Ovary (tissue), 3 donors: Measurements from ENCODE around the gene IGSF21.

Experiments used
- CTCF ChIP-seq, 3 donors: fragments of 450-650 bp in 2 of 3; fragments of 200-600 bp in 1 of 3; IDR thresholded peaks; one replicate each; pipeline versions ENCODE4 v1.5.1 to v1.8.0; 2016 to 2022; ENCODE audit warnings: antibody characterized with exemption in 3 of 3, mild to moderate bottlenecking in 1 of 3
- EP300 ChIP-seq: sonication (generic); formaldehyde crosslinking; IDR thresholded peaks from one replicate; pipeline ENCODE4 v1.6.1; 2017; ENCODE audit warnings: antibody characterized with exemption
- POLR2A ChIP-seq: fragments of 450-650 bp; IDR thresholded peaks from one replicate; pipeline ENCODE4 v1.6.1; 2017; ENCODE audit warnings: antibody characterized with exemption, mild to moderate bottlenecking, moderate library complexity
- donor health status: DM: no; HTN: no; CAD: no.

GRCh38 chr1:18262726-18263125, 155.1 kb downstream of the IGSF21 start:
- TF ChIP-seq CTCF (IDR thresholded peaks at IDR 0.05) (no peak), POLR2A (no peak), EP300 (no peak)
